ENCODE results near the gene USP22.

DNA sequence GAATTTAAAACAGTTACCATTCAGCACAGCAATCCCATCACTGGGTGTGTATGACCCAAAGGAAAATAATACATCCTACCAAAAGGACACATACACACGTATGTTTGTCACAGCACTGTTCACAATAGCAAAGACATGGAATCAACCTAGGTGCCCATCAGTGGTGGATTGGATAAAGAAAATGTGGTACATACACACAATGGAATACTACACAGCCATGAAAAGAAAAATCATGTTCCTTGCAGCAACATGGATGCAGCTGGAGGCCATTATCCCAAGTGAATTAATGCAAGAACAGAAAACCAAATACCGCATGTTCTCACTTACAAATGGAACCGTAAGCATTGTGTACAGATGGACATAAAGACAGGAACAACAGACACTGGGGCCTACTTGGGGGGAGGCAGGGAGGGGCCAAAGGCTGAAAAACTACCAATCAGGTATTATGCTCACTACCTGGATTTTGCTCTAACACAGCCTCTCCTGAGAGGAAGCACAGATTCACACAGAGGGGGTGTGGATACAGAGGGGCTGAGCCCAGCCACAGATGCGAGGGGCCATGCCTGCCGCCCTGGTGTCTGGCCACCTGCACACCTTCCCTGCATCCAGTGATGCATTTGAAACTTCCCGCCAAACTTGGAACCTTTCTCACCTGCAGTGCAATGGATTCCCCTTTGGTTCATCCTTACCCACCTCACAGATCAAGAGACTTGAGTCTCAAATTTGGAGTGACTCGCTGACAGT, 55.9 kb downstream of the USP22 start:
- TF ChIP-seq, protein P1, sequence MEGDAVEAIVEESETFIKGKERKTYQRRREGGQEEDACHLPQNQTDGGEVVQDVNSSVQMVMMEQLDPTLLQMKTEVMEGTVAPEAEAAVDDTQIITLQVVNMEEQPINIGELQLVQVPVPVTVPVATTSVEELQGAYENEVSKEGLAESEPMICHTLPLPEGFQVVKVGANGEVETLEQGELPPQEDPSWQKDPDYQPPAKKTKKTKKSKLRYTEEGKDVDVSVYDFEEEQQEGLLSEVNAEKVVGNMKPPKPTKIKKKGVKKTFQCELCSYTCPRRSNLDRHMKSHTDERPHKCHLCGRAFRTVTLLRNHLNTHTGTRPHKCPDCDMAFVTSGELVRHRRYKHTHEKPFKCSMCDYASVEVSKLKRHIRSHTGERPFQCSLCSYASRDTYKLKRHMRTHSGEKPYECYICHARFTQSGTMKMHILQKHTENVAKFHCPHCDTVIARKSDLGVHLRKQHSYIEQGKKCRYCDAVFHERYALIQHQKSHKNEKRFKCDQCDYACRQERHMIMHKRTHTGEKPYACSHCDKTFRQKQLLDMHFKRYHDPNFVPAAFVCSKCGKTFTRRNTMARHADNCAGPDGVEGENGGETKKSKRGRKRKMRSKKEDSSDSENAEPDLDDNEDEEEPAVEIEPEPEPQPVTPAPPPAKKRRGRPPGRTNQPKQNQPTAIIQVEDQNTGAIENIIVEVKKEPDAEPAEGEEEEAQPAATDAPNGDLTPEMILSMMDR (IDR thresholded peaks at IDR 0.05; ENCODE audit: low read depth, low read length, poor library complexity, severe bottlenecking) = no peak
- TF ChIP-seq EZH2phosphoT487 (IDR thresholded peaks at IDR 0.05; ENCODE audit: borderline replicate concordance, low read length) = no peak

Measured in DOHH2 (cell line).